A549 (cell line): Measurements from ENCODE around the gene MROH9. TPM values are rescaled to one million over a fixed set of nuclear protein-coding genes. Genes with fewer than 3 reads are reported as not detected.
"Not testable (repeated sequence)": the region's sequence is repeated elsewhere in the genome, so short reads cannot be mapped to it uniquely, and the experiment has no call there.

Experiments
- ATAC-seq, 2 experiments: fragments of 200-7000 bp in 1 of 2; fragments of >200 bp in 1 of 2; cut with Nextera tagmentation in 1 of 2; cut with Tn5 transposase in 1 of 2; 3 replicates each; pipeline versions ENCODE4 v1.8.0 to v1.9.1; 2018 to 2020; ENCODE audit warnings: mild to moderate bottlenecking in 1 of 2, moderate library complexity in 1 of 2
- CTCF ChIA-PET: fragments of 300-600 bp; sonication (Branson Sonifier 250); formaldehyde crosslinking; extraction: SDS; loops from one replicate; lab custom pipeline; 2021; ENCODE audit warnings: antibody characterized with exemption, inconsistent platforms; lab: Yijun Ruan, JAX
- POLR2A ChIA-PET: fragments of 350-600 bp; formaldehyde crosslinking; extraction: SDS; loops from one replicate; lab custom pipeline; 2021; ENCODE audit warnings: antibody characterized with exemption, inconsistent platforms; lab: Yijun Ruan, JAX
- DNase-seq, 2 experiments: peaks; one replicate each; pipeline versions ENCODE4 v3.0.0 to v3.0.0-alpha.2; 2011 to 2016; ENCODE audit warnings: low read depth in 1 of 2, low spot score in 1 of 2
- FAIRE-seq: peaks from 2 replicates; lab custom pipeline; 2011; peaks lifted over from hg19 to GRCh38; lab: Jason Lieb, UNC
- H3K27ac ChIP-seq, 2 experiments: fragments of >200 bp; sonication (Bioruptor Twin); formaldehyde crosslinking; 3 replicates each; pipeline ENCODE4 v1.5.1; 2016 to 2017
- H3K4me1 ChIP-seq: fragments of >200 bp; sonication (Bioruptor Twin); formaldehyde crosslinking; 3 replicates; pipeline ENCODE4 v1.6.1; 2016
- H3K4me2 ChIP-seq: fragments of >200 bp; sonication (Bioruptor Twin); formaldehyde crosslinking; 3 replicates; pipeline ENCODE4 v1.6.1; 2016
- H3K4me3 ChIP-seq: fragments of >200 bp; sonication (Bioruptor Twin); formaldehyde crosslinking; 3 replicates; pipeline ENCODE4 v1.5.1; 2016
- H3K9me3 ChIP-seq: fragments of >200 bp; sonication (Bioruptor Twin); formaldehyde crosslinking; 3 replicates; pipeline ENCODE4 v1.6.1; 2016
- BHLHE40 ChIP-seq: IDR thresholded peaks from 2 replicates; pipeline ENCODE4 v1.6.1; 2012; ENCODE audit warnings: low read depth, low read length, inconsistent platforms
- CBX2 ChIP-seq: fragments of 200-600 bp; sonication (generic); IDR thresholded peaks from 2 replicates; pipeline ENCODE4 v1.6.1; 2016; ENCODE audit warnings: low read depth, mild to moderate bottlenecking, borderline replicate concordance
- CBX8 ChIP-seq: fragments of 200-600 bp; sonication (generic); IDR thresholded peaks from 2 replicates; pipeline ENCODE4 v1.6.1; 2016
- CHD2 ChIP-seq: fragments of 150-350 bp; IDR thresholded peaks from 2 replicates; pipeline ENCODE4 v1.6.1; 2014; ENCODE audit warnings: low read length; ENCODE audit not compliant: partially characterized antibody
- EHF ChIP-seq: fragments of 250-450 bp; sonication (Bioruptor Pico); IDR thresholded peaks from 2 replicates; pipeline ENCODE4 v1.5.0; 2020; ENCODE audit warnings: mild to moderate bottlenecking
- ELK1 ChIP-seq: fragments of 150-350 bp; IDR thresholded peaks from 2 replicates; pipeline ENCODE4 v1.6.1; 2014; ENCODE audit warnings: low read depth, mild to moderate bottlenecking, low read length
- EP300 ChIP-seq, 2 experiments: fragments of >200 bp; sonication (Bioruptor Twin); formaldehyde crosslinking; IDR thresholded peaks; 2 replicates in 1 of 2; 3 replicates in 1 of 2; pipeline ENCODE4 v1.6.1; 2016 to 2017
- ESRRA ChIP-seq: fragments of 150-350 bp; IDR thresholded peaks from 2 replicates; pipeline ENCODE4 v1.6.1; 2014; ENCODE audit warnings: mild to moderate bottlenecking, low read length, borderline replicate concordance
- FOXS1 ChIP-seq: fragments of 250-450 bp; sonication (Bioruptor Pico); IDR thresholded peaks from 2 replicates; pipeline ENCODE4 v1.5.0; 2020; ENCODE audit warnings: mild to moderate bottlenecking, moderate library complexity
- GATA3 ChIP-seq: IDR thresholded peaks from 2 replicates; pipeline ENCODE4 v1.6.1; 2012; ENCODE audit warnings: borderline replicate concordance
- HDAC2 ChIP-seq: fragments of 200-600 bp; sonication (generic); IDR thresholded peaks from 2 replicates; pipeline ENCODE4 v1.6.1; 2016
- HEYL ChIP-seq: fragments of 250-450 bp; sonication (Bioruptor Pico); IDR thresholded peaks from 2 replicates; pipeline ENCODE4 v1.8.0; 2021; ENCODE audit warnings: mild to moderate bottlenecking, moderate library complexity
- HMGXB4 ChIP-seq: fragments of 250-450 bp; sonication (Bioruptor Pico); IDR thresholded peaks from 2 replicates; pipeline ENCODE4 v1.5.0; 2021; ENCODE audit warnings: mild to moderate bottlenecking, moderate library complexity, borderline replicate concordance
- HOXB5 ChIP-seq: fragments of 250-450 bp; sonication (Bioruptor Pico); IDR thresholded peaks from 2 replicates; pipeline ENCODE4 v1.5.0; 2020; ENCODE audit warnings: mild to moderate bottlenecking, moderate library complexity
- JUN ChIP-seq, 2 experiments: fragments of >200 bp; sonication (Bioruptor Twin); formaldehyde crosslinking; IDR thresholded peaks; 2 replicates in 1 of 2; 3 replicates in 1 of 2; pipeline ENCODE4 v1.6.1; 2016 to 2017
- JUNB ChIP-seq: fragments of >200 bp; sonication (Bioruptor Twin); formaldehyde crosslinking; IDR thresholded peaks from 2 replicates; pipeline ENCODE4 v1.6.1; 2016
- KDM5A ChIP-seq: fragments of 200-600 bp; sonication (generic); IDR thresholded peaks from 2 replicates; pipeline ENCODE4 v1.6.1; 2016; ENCODE audit warnings: antibody characterized with exemption, mild to moderate bottlenecking
- MAX ChIP-seq: IDR thresholded peaks from 2 replicates; pipeline ENCODE4 v1.6.1; 2012
- PBX3 ChIP-seq: IDR thresholded peaks from 2 replicates; pipeline ENCODE4 v1.6.1; 2012
- PHF8 ChIP-seq: fragments of 200-600 bp; sonication (generic); IDR thresholded peaks from 2 replicates; pipeline ENCODE4 v1.6.1; 2016; ENCODE audit warnings: low read depth, mild to moderate bottlenecking, antibody characterized with exemption, moderate library complexity, borderline replicate concordance
- RAD21 ChIP-seq, 2 experiments: fragments of >200 bp in 1 of 2; sonication (Bioruptor Twin) in 1 of 2; formaldehyde crosslinking in 1 of 2; IDR thresholded peaks in 1 of 2; conservative IDR thresholded peaks in 1 of 2; 2 replicates in 1 of 2; 3 replicates in 1 of 2; pipeline ENCODE4 v1.6.1; 2012 to 2018; ENCODE audit warnings: inconsistent platforms in 1 of 2
- RARB ChIP-seq: fragments of 250-450 bp; sonication (Bioruptor Pico); IDR thresholded peaks from 2 replicates; pipeline ENCODE4 v1.8.0; 2021; ENCODE audit warnings: mild to moderate bottlenecking, moderate library complexity
- SREBF2 ChIP-seq: fragments of 450-650 bp; IDR thresholded peaks from 2 replicates; pipeline ENCODE4 v1.6.1; 2014; ENCODE audit warnings: mild to moderate bottlenecking, moderate library complexity
- TFCP2L1 ChIP-seq: fragments of 250-450 bp; sonication (Bioruptor Pico); IDR thresholded peaks from 2 replicates; pipeline ENCODE4 v1.5.0; 2021; ENCODE audit warnings: mild to moderate bottlenecking
- USF2 ChIP-seq: fragments of 450-650 bp; IDR thresholded peaks from 2 replicates; pipeline ENCODE4 v1.6.1; 2014; ENCODE audit warnings: antibody characterized with exemption
- ZC3H11A ChIP-seq: fragments of 450-650 bp; IDR thresholded peaks from 2 replicates; pipeline ENCODE4 v1.6.1; 2014; ENCODE audit warnings: antibody characterized with exemption, mild to moderate bottlenecking
- ZNF302 ChIP-seq: fragments of 250-450 bp; sonication (Bioruptor Pico); IDR thresholded peaks from 2 replicates; pipeline ENCODE4 v1.9.0; 2021; ENCODE audit warnings: inconsistent platforms, mild to moderate bottlenecking, moderate library complexity
- WGBS: methylation state at CpG from one replicate; pipeline ENCODE4 v1.1.6; 2017; ENCODE audit errors: missing lambda C conversion rate; 5-methylcytosine and 5-hydroxymethylcytosine counted together
- polyA plus RNA-seq, 4 experiments: library from polyadenylated mRNA; depleted of rRNA in 3 of 4; stranded (reverse); fragments of >200 nt; fragmentation: RNase III in 1 of 4; extraction: RNeasy Plus Mini Kit Qiagen cat#74134 plus additional on column Dnase treatment in 1 of 4; gene quantifications; 2 replicates in 3 of 4; 3 replicates in 1 of 4; pipeline ENCODE4 v1.2.3, GENCODE V29; 2011 to 2017

The MROH9 gene
- polyA plus RNA-seq, 2 of the 4 experiments (the other 2 are of a cell fraction): not detected

GRCh38 chr1:170908942-170909341 lies 26.4 kb upstream of the MROH9 start:
- CTCF ChIA-PET: no interaction called here
- FAIRE-seq: no peak

GRCh38 chr1:170910273-170910672 lies 25.1 kb upstream of the MROH9 start:
- no peaks in the 10 kb centered on the region for H3K9me3 ChIP-seq
- CTCF ChIA-PET: no interaction called here
- TF ChIP-seq ZNF302 (CRISPR knock-in tag): no peak
- no peak for TF ChIP-seq ESRRA
- TF ChIP-seq ZC3H11A: no peak
- TF ChIP-seq HOXB5 (CRISPR knock-in tag): no peak
- no peak for TF ChIP-seq PBX3
- no peak for TF ChIP-seq BHLHE40
- TF ChIP-seq, all 56 proteins: peak for 0
- no peak overlapping the region for H3K4me3 ChIP-seq
- H3K4me2 ChIP-seq: no peak overlapping the region
- POLR2A ChIA-PET: no interaction called here
- no peaks in the 10 kb centered on the region for H3K4me1 ChIP-seq
- no peak overlapping the region for H3K27ac ChIP-seq
- ATAC-seq (no peak), FAIRE-seq (no peak), DNase-seq (no peak)

More at GRCh38 chr1:170908942-170909341, 26.4 kb upstream of the MROH9 start:
- Histone ChIP-seq H3K4me3 (no peak overlapping the region), H3K27ac (no peak overlapping the region), H3K4me2 (no peak overlapping the region), H3K9me3 (no peaks in the 10 kb centered on the region), H3K4me1 (no peaks in the 10 kb centered on the region)
- ATAC-seq: no peak
- no peak for DNase-seq
- TF ChIP-seq SREBF2 (no peak), ELK1 (no peak), ZNF302 (CRISPR knock-in tag) (no peak), CBX2 (no peak), CHD2 (no peak), FOXS1 (no peak), PHF8 (no peak), MAX (no peak)
- POLR2A ChIA-PET: no interaction called here
- WGBS: 0% methylated on average over 1 of the region's 1 CpG

- FAIRE-seq (no peak), DNase-seq (no peak), ATAC-seq (no peak)
- Histone ChIP-seq H3K4me1 (no peaks in the 10 kb centered on the region), H3K27ac (no peak overlapping the region), H3K4me2 (no peak overlapping the region), H3K4me3 (no peak overlapping the region), H3K9me3 (no peaks in the 10 kb centered on the region; the same call in 2 of the 3 replicates)
- WGBS: 2% methylated on average over 3 of the region's 3 CpGs
- ChIA-PET POLR2A (no interaction called here), CTCF (no interaction called here)
- TF ChIP-seq HOXB5 (CRISPR knock-in tag) (no peak), HEYL (no peak), ELK1 (no peak), GATA3 (no peak), USF2 (no peak), CBX2 (no peak), HDAC2 (no peak), EP300 (IDR thresholded peaks at IDR 0.05) (no peak), RARB (CRISPR knock-in tag) (no peak), ESRRA (no peak), JUN (IDR thresholded peaks at IDR 0.05) (no peak), HMGXB4 (no peak), KDM5A (no peak), TFCP2L1 (CRISPR knock-in tag) (no peak), RAD21 (conservative IDR thresholded peaks at IDR 0.05 in 1 of 2, IDR thresholded peaks at IDR 0.05 in 1 of 2) (no peak), PBX3 (no peak), JUNB (no peak), CBX8 (no peak), EHF (CRISPR knock-in tag) (no peak), BHLHE40 (no peak)
Observed at GRCh38 chr1:170917373-170917772, 18.0 kb upstream of the MROH9 start.

- POLR2A ChIA-PET, FAIRE-seq, H3K9me3 ChIP-seq, H3K27ac ChIP-seq, CTCF ChIA-PET, H3K4me1 ChIP-seq, H3K4me3 ChIP-seq, DNase-seq, ATAC-seq, H3K4me2 ChIP-seq: not testable (repeated sequence)
- WGBS: 0% methylated on average over 1 of the region's 1 CpG
Observed at GRCh38 chr1:170924656-170925055, 10.7 kb upstream of the MROH9 start.
